ENCODE results near the gene GPR78.
A peak's percentile ranks its signal among the peaks of the same experiment; 100 is the strongest.

The GPR78 gene

GRCh38 chr4:8580321-8581093, at the start of gene GPR78:
GPR78 (plus strand) TSS chr4:8580392; CDS start chr4:8580983, 591 bp downstream.
- no peak within 1 kb of the TSS for H3K4me3 Mint-ChIP-seq
- H3K4me1 Mint-ChIP-seq (ENCODE audit: low read depth), result no peaks in the 10 kb centered on the region
- DNase-seq, result peak; percentile 46
- no peaks in the 10 kb centered on the region for H3K36me3 Mint-ChIP-seq (ENCODE audit: low read depth)
- no peaks in the 10 kb centered on the region for H3K9me3 Mint-ChIP-seq
- no peak within 1 kb of the TSS for H3K27ac Mint-ChIP-seq
- peaks cover 40% of the 10 kb centered on the region for H3K27me3 Mint-ChIP-seq

- H3K9me3 Mint-ChIP-seq, result peaks cover 6% of the 10 kb centered on the region
- H3K4me3 Mint-ChIP-seq, result no peak overlapping the region
- no peak overlapping the region for H3K27ac Mint-ChIP-seq
- no peaks in the 10 kb centered on the region for H3K36me3 Mint-ChIP-seq (ENCODE audit: low read depth)
- H3K4me1 Mint-ChIP-seq (ENCODE audit: low read depth), result no peaks in the 10 kb centered on the region
- H3K27me3 Mint-ChIP-seq, result peaks cover 8% of the 10 kb centered on the region
- no peak for DNase-seq
Measured at GRCh38 chr4:8532245-8532781, 47.9 kb upstream of the GPR78 start.

- Mint-ChIP-seq H3K27ac (no peak overlapping the region), H3K4me1 (ENCODE audit: low read depth) (no peaks in the 10 kb centered on the region), H3K27me3 (peaks cover 8% of the 10 kb centered on the region), H3K36me3 (ENCODE audit: low read depth) (no peaks in the 10 kb centered on the region), H3K9me3 (peaks cover 6% of the 10 kb centered on the region), H3K4me3 (no peak overlapping the region)
- no peak for DNase-seq
Measured at GRCh38 chr4:8533274-8533865, 46.8 kb upstream of the GPR78 start.

GRCh38 chr4:8534129-8534528, 46.1 kb upstream of the GPR78 start:
- Mint-ChIP-seq H3K27me3 (peaks cover 8% of the 10 kb centered on the region), H3K4me3 (no peak overlapping the region), H3K36me3 (ENCODE audit: low read depth) (no peaks in the 10 kb centered on the region), H3K27ac (no peak overlapping the region), H3K4me1 (ENCODE audit: low read depth) (no peaks in the 10 kb centered on the region), H3K9me3 (peaks cover 6% of the 10 kb centered on the region)
- DNase-seq, result no peak

- H3K27me3 Mint-ChIP-seq, result peaks cover 8% of the 10 kb centered on the region
Measured at GRCh38 chr4:8534611-8535010, 45.6 kb upstream of the GPR78 start.

GRCh38 chr4:8536467-8536866, 43.7 kb upstream of the GPR78 start:
- Mint-ChIP-seq H3K27ac (no peak overlapping the region), H3K4me1 (ENCODE audit: low read depth) (peaks cover 9% of the 10 kb centered on the region), H3K4me3 (no peak overlapping the region), H3K9me3 (peaks cover 6% of the 10 kb centered on the region), H3K27me3 (peaks cover 8% of the 10 kb centered on the region), H3K36me3 (ENCODE audit: low read depth) (no peaks in the 10 kb centered on the region)
- DNase-seq, result no peak

More at GRCh38 chr4:8534611-8535010, 45.6 kb upstream of the GPR78 start:
- Mint-ChIP-seq H3K4me1 (ENCODE audit: low read depth) (peaks cover 2% of the 10 kb centered on the region), H3K27ac (no peak overlapping the region), H3K4me3 (no peak overlapping the region), H3K36me3 (ENCODE audit: low read depth) (no peaks in the 10 kb centered on the region), H3K9me3 (peaks cover 6% of the 10 kb centered on the region)
- DNase-seq, result no peak

GRCh38 chr4:8537041-8537461, 43.1 kb upstream of the GPR78 start:
- H3K4me3 Mint-ChIP-seq, result no peak overlapping the region
- H3K36me3 Mint-ChIP-seq (ENCODE audit: low read depth), result no peaks in the 10 kb centered on the region
- DNase-seq, result no peak
- H3K27me3 Mint-ChIP-seq, result peaks cover 3% of the 10 kb centered on the region
- no peak overlapping the region for H3K27ac Mint-ChIP-seq
- H3K9me3 Mint-ChIP-seq, result peaks cover 6% of the 10 kb centered on the region
- peaks cover 9% of the 10 kb centered on the region for H3K4me1 Mint-ChIP-seq (ENCODE audit: low read depth)

GRCh38 chr4:8538076-8538702, 42.0 kb upstream of the GPR78 start:
- Mint-ChIP-seq H3K27me3 (no peaks in the 10 kb centered on the region), H3K4me3 (no peak overlapping the region), H3K9me3 (peaks cover 6% of the 10 kb centered on the region), H3K4me1 (ENCODE audit: low read depth) (peaks cover 9% of the 10 kb centered on the region), H3K36me3 (ENCODE audit: low read depth) (no peaks in the 10 kb centered on the region), H3K27ac (no peak overlapping the region)
- no peak for DNase-seq

- Mint-ChIP-seq H3K27ac (no peak overlapping the region), H3K9me3 (peaks cover 6% of the 10 kb centered on the region), H3K27me3 (no peaks in the 10 kb centered on the region), H3K4me3 (no peak overlapping the region), H3K36me3 (ENCODE audit: low read depth) (no peaks in the 10 kb centered on the region), H3K4me1 (ENCODE audit: low read depth) (peaks cover 9% of the 10 kb centered on the region)
- no peak for DNase-seq
Measured at GRCh38 chr4:8538703-8539567, 41.3 kb upstream of the GPR78 start.

- peak overlapping the region; percentile 37 for H3K4me3 Mint-ChIP-seq
- H3K27ac Mint-ChIP-seq, result peak overlapping the region; percentile 84
- peaks cover 9% of the 10 kb centered on the region for H3K4me1 Mint-ChIP-seq (ENCODE audit: low read depth)
- no peaks in the 10 kb centered on the region for H3K36me3 Mint-ChIP-seq (ENCODE audit: low read depth)
- no peak for DNase-seq
- no peaks in the 10 kb centered on the region for H3K27me3 Mint-ChIP-seq
- H3K9me3 Mint-ChIP-seq, result peaks cover 2% of the 10 kb centered on the region
Measured at GRCh38 chr4:8539661-8540060, 40.5 kb upstream of the GPR78 start.

GRCh38 chr4:8540072-8540471, 40.1 kb upstream of the GPR78 start:
- peak overlapping the region; percentile 37 for H3K4me3 Mint-ChIP-seq
- peak; percentile 36 for DNase-seq
- no peaks in the 10 kb centered on the region for H3K36me3 Mint-ChIP-seq (ENCODE audit: low read depth)
- H3K27ac Mint-ChIP-seq, result peak overlapping the region; percentile 84
- peaks cover 9% of the 10 kb centered on the region for H3K4me1 Mint-ChIP-seq (ENCODE audit: low read depth)
- H3K9me3 Mint-ChIP-seq, result no peaks in the 10 kb centered on the region
- H3K27me3 Mint-ChIP-seq, result no peaks in the 10 kb centered on the region

- no peaks in the 10 kb centered on the region for H3K9me3 Mint-ChIP-seq
- no peak for DNase-seq
- H3K4me1 Mint-ChIP-seq (ENCODE audit: low read depth), result peaks cover 9% of the 10 kb centered on the region
- no peaks in the 10 kb centered on the region for H3K36me3 Mint-ChIP-seq (ENCODE audit: low read depth)
- H3K27me3 Mint-ChIP-seq, result no peaks in the 10 kb centered on the region
- H3K4me3 Mint-ChIP-seq, result no peak overlapping the region
- H3K27ac Mint-ChIP-seq, result peak overlapping the region; percentile 84
Measured at GRCh38 chr4:8540586-8540985, 39.6 kb upstream of the GPR78 start.

- Mint-ChIP-seq H3K36me3 (ENCODE audit: low read depth) (no peaks in the 10 kb centered on the region), H3K27me3 (no peaks in the 10 kb centered on the region), H3K9me3 (no peaks in the 10 kb centered on the region), H3K4me3 (no peak overlapping the region), H3K4me1 (ENCODE audit: low read depth) (peaks cover 9% of the 10 kb centered on the region), H3K27ac (no peak overlapping the region)
- DNase-seq, result no peak
Measured at GRCh38 chr4:8540991-8541390, 39.2 kb upstream of the GPR78 start.

Data from activated T-cell treated with anti-CD3 and anti-CD28 coated beads, Interleukin-2, amount 50 U/mL, for 24 hours (primary cell).